RWPE2 (cell line): Measurements from ENCODE around the gene TEX51.

Source experiments
- ATAC-seq: fragments of 200-7000 bp; cut with Tn5 transposase; 3 replicates; pipeline ENCODE4 v1.9.1; 2021; ENCODE audit warnings: low read depth
- DNase-seq: peaks from one replicate; pipeline ENCODE4 v3.0.0-alpha.2; 2020; ENCODE audit warnings: low spot score
- H3K27ac ChIP-seq: fragments of 450-650 bp; 2 replicates; pipeline ENCODE4 v1.5.1; 2017; ENCODE audit warnings: mild to moderate bottlenecking; ENCODE audit not compliant: poor library complexity, severe bottlenecking
- H3K27me3 ChIP-seq: fragments of 250-450 bp; sonication (Bioruptor Pico); 2 replicates; pipeline ENCODE4 v1.5.1; 2021; ENCODE audit warnings: mild to moderate bottlenecking, moderate library complexity; ENCODE audit not compliant: insufficient read depth, poor library complexity, severe bottlenecking
- H3K36me3 ChIP-seq: fragments of 250-450 bp; sonication (Bioruptor Pico); 2 replicates; pipeline ENCODE4 v1.5.1; 2020; ENCODE audit warnings: low read depth, mild to moderate bottlenecking, moderate library complexity
- H3K4me1 ChIP-seq: fragments of 250-450 bp; sonication (Bioruptor Pico); 2 replicates; pipeline ENCODE4 v1.5.1; 2021; ENCODE audit warnings: mild to moderate bottlenecking, moderate library complexity; ENCODE audit not compliant: insufficient read depth, poor library complexity, severe bottlenecking
- H3K4me3 ChIP-seq: fragments of 250-450 bp; sonication (Bioruptor Pico); 2 replicates; pipeline ENCODE4 v1.5.1; 2021; ENCODE audit warnings: mild to moderate bottlenecking, moderate library complexity; ENCODE audit not compliant: severe bottlenecking
- H3K9me3 ChIP-seq: fragments of 250-450 bp; sonication (Bioruptor Pico); 2 replicates; pipeline ENCODE4 v1.5.1; 2021; ENCODE audit warnings: mild to moderate bottlenecking, moderate library complexity; ENCODE audit not compliant: severe bottlenecking
- CTCF ChIP-seq: fragments of 450-650 bp; IDR thresholded peaks from one replicate; pipeline ENCODE4 v1.5.1; 2017; ENCODE audit warnings: mild to moderate bottlenecking, moderate library complexity; ENCODE audit not compliant: poor library complexity, severe bottlenecking

The TEX51 gene

DNA sequence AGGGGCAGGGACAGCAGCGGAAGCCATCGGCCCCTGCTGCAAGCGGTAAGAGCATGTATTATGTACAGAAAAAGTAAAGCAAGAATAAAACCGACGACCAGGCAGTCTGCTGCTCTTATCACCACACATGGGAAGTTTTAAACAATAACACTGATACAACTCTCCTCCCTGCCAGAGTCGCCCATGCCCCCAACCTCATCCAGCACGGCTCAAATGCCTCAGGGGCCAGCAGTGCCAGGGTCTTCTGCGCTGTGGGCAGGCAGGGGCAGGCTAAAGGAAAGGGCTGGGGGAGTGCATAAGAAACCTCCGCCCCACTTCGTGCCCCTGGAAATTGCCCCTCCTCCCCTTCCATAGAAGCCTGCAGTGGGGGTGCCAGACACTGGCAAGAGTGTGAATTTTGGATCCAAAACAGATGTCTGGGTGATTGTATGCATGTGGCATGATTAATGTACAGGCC lies 10.1 kb downstream of the TEX51 start:
- Histone ChIP-seq H3K9me3 (no peaks in the 10 kb centered on the region), H3K36me3 (no peaks in the 10 kb centered on the region), H3K4me3 (no peak overlapping the region), H3K4me1 (no peaks in the 10 kb centered on the region), H3K27ac (no peak overlapping the region), H3K27me3 (peaks cover 11% of the 10 kb centered on the region)
- no peak for DNase-seq
- no peak for TF ChIP-seq CTCF
- no peak for ATAC-seq

GRCh38 chr2:126909366-126909765 lies 10.7 kb downstream of the TEX51 start:
- Histone ChIP-seq H3K27me3 (peaks cover 11% of the 10 kb centered on the region), H3K27ac (no peak overlapping the region), H3K4me1 (no peaks in the 10 kb centered on the region), H3K4me3 (no peak overlapping the region), H3K36me3 (no peaks in the 10 kb centered on the region), H3K9me3 (no peaks in the 10 kb centered on the region)
- ATAC-seq, result no peak
- TF ChIP-seq CTCF, result no peak
- DNase-seq, result no peak

GRCh38 chr2:126909781-126910180 lies 11.1 kb downstream of the TEX51 start:
- H3K27me3 ChIP-seq, result peaks cover 11% of the 10 kb centered on the region

DNA sequence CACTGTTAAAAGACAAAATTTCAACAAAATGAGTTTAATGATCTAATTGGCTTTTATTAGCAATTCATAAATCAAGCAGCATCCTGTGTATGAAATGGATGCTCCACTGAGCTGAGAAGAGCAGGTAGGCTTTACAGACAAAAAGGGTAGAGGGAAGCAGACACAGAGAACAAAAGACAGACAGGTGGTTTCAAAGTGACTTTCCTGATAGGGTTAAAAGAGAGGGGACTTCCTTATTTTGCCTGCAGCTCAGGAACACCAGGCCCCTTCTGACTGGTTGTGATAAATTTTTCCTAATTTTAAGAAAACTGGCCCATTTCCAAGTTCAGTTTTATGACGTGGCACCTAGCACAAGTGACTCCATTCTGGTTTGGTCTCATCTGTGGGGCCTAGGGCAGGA lies 11.9 kb downstream of the TEX51 start:
- Histone ChIP-seq H3K27ac (no peak overlapping the region), H3K9me3 (no peaks in the 10 kb centered on the region), H3K4me1 (no peaks in the 10 kb centered on the region), H3K36me3 (no peaks in the 10 kb centered on the region), H3K4me3 (no peak overlapping the region), H3K27me3 (peaks cover 11% of the 10 kb centered on the region)
- no peak for TF ChIP-seq CTCF
- ATAC-seq (no peak), DNase-seq (no peak)

More at GRCh38 chr2:126909781-126910180, 11.1 kb downstream of the TEX51 start:
- H3K4me3 ChIP-seq, result no peak overlapping the region
- no peak overlapping the region for H3K27ac ChIP-seq
- DNase-seq, result no peak
- no peak for TF ChIP-seq CTCF
- no peak for ATAC-seq
- H3K9me3 ChIP-seq, result no peaks in the 10 kb centered on the region
- no peaks in the 10 kb centered on the region for H3K4me1 ChIP-seq
- H3K36me3 ChIP-seq, result no peaks in the 10 kb centered on the region

DNA sequence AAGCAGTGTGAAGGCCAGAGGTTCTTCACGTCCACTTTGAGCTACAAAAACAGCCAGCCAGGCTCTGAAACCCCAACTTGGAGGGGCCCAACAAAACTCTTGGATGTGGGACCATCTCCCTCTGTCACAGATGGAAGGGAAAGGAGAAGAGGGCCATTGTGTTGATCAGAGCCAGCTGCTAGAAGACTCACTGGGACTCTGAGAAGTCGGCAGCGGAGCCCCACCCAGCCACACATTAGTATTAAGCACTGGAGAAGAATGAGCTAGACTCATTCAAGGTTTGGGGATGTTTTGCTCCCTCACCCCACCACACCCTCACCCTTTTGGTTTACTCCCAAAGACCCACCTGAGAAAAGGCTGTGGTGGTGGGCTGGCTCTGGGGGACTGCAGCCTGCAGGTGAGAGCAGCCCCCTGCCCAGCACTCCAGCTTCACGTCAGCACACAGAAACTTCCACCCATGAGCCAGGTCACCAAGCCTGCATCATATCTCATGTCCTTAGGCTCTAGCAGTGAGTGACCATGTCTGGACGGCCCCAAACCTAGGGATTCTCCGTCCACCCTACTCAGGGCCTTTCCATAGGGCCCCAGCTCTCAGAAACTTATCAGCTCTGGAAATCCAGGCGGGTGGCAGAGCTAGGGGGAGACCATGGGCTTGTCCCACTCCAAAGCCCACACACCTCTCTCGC lies 12.6 kb downstream of the TEX51 start:
- TF ChIP-seq CTCF, result no peak
- ATAC-seq (no peak), DNase-seq (no peak)
- no peak overlapping the region for H3K4me3 ChIP-seq
- no peaks in the 10 kb centered on the region for H3K9me3 ChIP-seq
- peaks cover 11% of the 10 kb centered on the region for H3K27me3 ChIP-seq
- no peaks in the 10 kb centered on the region for H3K36me3 ChIP-seq
- no peaks in the 10 kb centered on the region for H3K4me1 ChIP-seq
- no peak overlapping the region for H3K27ac ChIP-seq
